HEK293T (cell line): ENCODE measurements around the gene RASD1.

Experiments used
- CTCF ChIA-PET: fragments of 350-600 bp; formaldehyde crosslinking; extraction: SDS; loops from one replicate; lab custom pipeline; 2021; ENCODE audit warnings: antibody characterized with exemption, inconsistent platforms; lab: Yijun Ruan, JAX
- POLR2A ChIA-PET: fragments of 350-600 bp; formaldehyde crosslinking; extraction: SDS; loops from one replicate; lab custom pipeline; 2020; ENCODE audit warnings: antibody characterized with exemption, inconsistent platforms; lab: Yijun Ruan, JAX
- DNase-seq: peaks from one replicate; pipeline ENCODE4 v3.0.0; 2012; ENCODE audit warnings: mixed read lengths; ENCODE audit errors: extremely low spot score
- ARNT ChIP-seq: fragments of 450-650 bp; IDR thresholded peaks from 2 replicates; pipeline ENCODE4 v1.6.1; 2017; ENCODE audit warnings: mild to moderate bottlenecking
- BHLHE40 ChIP-seq: fragments of 450-650 bp; IDR thresholded peaks from 2 replicates; pipeline ENCODE4 v1.6.1; 2016; ENCODE audit warnings: mild to moderate bottlenecking, moderate library complexity, borderline replicate concordance
- CTBP1 ChIP-seq: fragments of 450-650 bp; IDR thresholded peaks from 2 replicates; pipeline ENCODE4 v1.6.1; 2016; ENCODE audit warnings: borderline replicate concordance
- ELF4 ChIP-seq: fragments of 450-650 bp; IDR thresholded peaks from 2 replicates; pipeline ENCODE4 v1.6.1; 2017; ENCODE audit warnings: antibody characterized with exemption
- FOXA1 ChIP-seq: fragments of 450-650 bp; IDR thresholded peaks from 2 replicates; pipeline ENCODE4 v1.6.1; 2016; ENCODE audit warnings: mild to moderate bottlenecking
- FOXK2 ChIP-seq: fragments of 450-650 bp; IDR thresholded peaks from 2 replicates; pipeline ENCODE4 v1.6.1; 2016; ENCODE audit warnings: mild to moderate bottlenecking
- FOXM1 ChIP-seq: fragments of 450-650 bp; IDR thresholded peaks from 2 replicates; pipeline ENCODE4 v1.6.1; 2017; ENCODE audit warnings: mild to moderate bottlenecking, borderline replicate concordance
- HDGF ChIP-seq: fragments of 450-650 bp; IDR thresholded peaks from 2 replicates; pipeline ENCODE4 v1.6.1; 2017; ENCODE audit warnings: antibody characterized with exemption, borderline replicate concordance
- L3MBTL2 ChIP-seq: fragments of 450-650 bp; conservative IDR thresholded peaks from 2 replicates; pipeline ENCODE4 v1.6.1; 2016; ENCODE audit warnings: mild to moderate bottlenecking
- LEF1 ChIP-seq: fragments of 450-650 bp; IDR thresholded peaks from 2 replicates; pipeline ENCODE4 v1.6.1; 2017; ENCODE audit warnings: mild to moderate bottlenecking, borderline replicate concordance
- NFRKB ChIP-seq: fragments of 450-650 bp; IDR thresholded peaks from 2 replicates; pipeline ENCODE4 v1.6.1; 2016; ENCODE audit warnings: mild to moderate bottlenecking, moderate library complexity
- PKNOX1 ChIP-seq: fragments of 450-650 bp; IDR thresholded peaks from 2 replicates; pipeline ENCODE4 v1.6.1; 2016
- SP1 ChIP-seq: fragments of 450-650 bp; IDR thresholded peaks from 2 replicates; pipeline ENCODE4 v1.6.1; 2017
- SUZ12 ChIP-seq: fragments of 450-650 bp; IDR thresholded peaks from 2 replicates; pipeline ENCODE4 v1.6.1; 2016; ENCODE audit warnings: mild to moderate bottlenecking
- TARDBP ChIP-seq: fragments of 450-650 bp; IDR thresholded peaks from 2 replicates; pipeline ENCODE4 v1.6.1; 2016
- ZNF384 ChIP-seq: fragments of 450-650 bp; IDR thresholded peaks from 2 replicates; pipeline ENCODE4 v1.6.1; 2016

The RASD1 gene

GRCh38 chr17:17502741-17503565 is 6.8 kb upstream of the RASD1 start:
- ChIA-PET POLR2A (no interaction called here), CTCF (no interaction called here)
- TF ChIP-seq L3MBTL2 (no peak), CTBP1 (no peak), TARDBP (no peak), SP1 (no peak), FOXK2 (no peak), HDGF (no peak), BHLHE40 (no peak), SUZ12 (no peak)
- no peak for DNase-seq

GRCh38 chr17:17500999-17501605 is 4.9 kb upstream of the RASD1 start:
- ChIA-PET POLR2A (no interaction called here), CTCF (no interaction called here)
- TF ChIP-seq FOXK2 (no peak), TARDBP (no peak), FOXM1 (no peak), SUZ12 (no peak), ARNT (no peak), ZNF384 (no peak), NFRKB (no peak), PKNOX1 (no peak), LEF1 (no peak), FOXA1 (no peak), HDGF (no peak), L3MBTL2 (no peak), CTBP1 (no peak), BHLHE40 (no peak), SP1 (no peak), ELF4 (no peak)

GRCh38 chr17:17499402-17500145 is 3.4 kb upstream of the RASD1 start:
- DNase-seq = no peak
- POLR2A ChIA-PET = no interaction called here
- CTCF ChIA-PET = no interaction called here
- no peak for TF ChIP-seq PKNOX1
- TF ChIP-seq ZNF384 = no peak
- TF ChIP-seq CTBP1 = no peak

More at GRCh38 chr17:17500999-17501605, 4.9 kb upstream of the RASD1 start:
- DNase-seq = no peak

GRCh38 chr17:17498606-17499301 is 2.6 kb upstream of the RASD1 start:
- CTCF ChIA-PET = no interaction called here
- POLR2A ChIA-PET = no interaction called here
- no peak for DNase-seq

GRCh38 chr17:17497845-17498520 is 1.8 kb upstream of the RASD1 start:
- CTCF ChIA-PET = interaction anchor here (0.6 to 2.2 kb wide), 8 partner anchors 9 to 144 kb away, joined by 3 to 21 read pairs (median 5); partner anchors contain the start of gene PEMT
- no peak for TF ChIP-seq FOXM1
- no peak for TF ChIP-seq FOXA1
- TF ChIP-seq NFRKB = no peak
- no peak for TF ChIP-seq SP1
- no peak for TF ChIP-seq SUZ12
- no peak for TF ChIP-seq CTBP1
- no peak for TF ChIP-seq BHLHE40
- no peak for TF ChIP-seq L3MBTL2
- no peak for TF ChIP-seq ARNT
- TF ChIP-seq HDGF = no peak
- TF ChIP-seq ELF4 = no peak
- TF ChIP-seq PKNOX1 = no peak
- no peak for TF ChIP-seq ZNF384
- no peak for TF ChIP-seq FOXK2
- no peak for TF ChIP-seq LEF1
- no peak for TF ChIP-seq TARDBP
- DNase-seq = no peak
- POLR2A ChIA-PET = no interaction called here

More at GRCh38 chr17:17498606-17499301, 2.6 kb upstream of the RASD1 start:
- no peak for TF ChIP-seq BHLHE40
- no peak for TF ChIP-seq NFRKB
- TF ChIP-seq ARNT = no peak
- TF ChIP-seq FOXK2 = no peak
- no peak for TF ChIP-seq ZNF384
- no peak for TF ChIP-seq SP1
- TF ChIP-seq ELF4 = no peak
- TF ChIP-seq LEF1 = no peak
